Activated CD4-positive, alpha-beta T cell treated with anti-CD3 and anti-CD28 coated beads, Interleukin-2, amount 50 U/mL, for 4 hours (primary cell): Measurements from ENCODE around the gene SCFD2.

ENCODE experiments used
- DNase-seq, 2 experiments: peaks; one replicate each; pipeline ENCODE4 v3.0.0-alpha.2; 2020

The SCFD2 gene

DNA sequence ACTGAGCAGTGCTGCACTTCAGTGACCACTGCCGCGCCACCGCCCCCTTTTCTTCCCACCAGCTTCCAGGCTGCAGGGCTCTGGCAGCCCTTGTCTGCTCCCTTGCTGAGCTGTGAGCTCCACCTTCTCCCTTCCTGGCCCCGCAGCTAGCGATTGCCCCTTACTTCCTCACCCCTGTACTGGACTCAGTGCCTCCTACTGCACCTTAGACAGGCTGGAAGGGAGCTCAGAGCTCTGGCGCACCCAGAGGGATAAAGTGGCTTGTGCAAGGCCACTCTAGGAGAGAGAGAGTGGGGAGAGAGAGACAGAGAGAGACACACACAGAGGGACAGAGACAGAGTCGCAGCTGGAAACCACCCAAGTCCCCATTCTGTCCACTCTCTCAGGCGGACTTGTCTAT lies 497.7 kb downstream of the SCFD2 start:
- DNase-seq, result no peak

DNA sequence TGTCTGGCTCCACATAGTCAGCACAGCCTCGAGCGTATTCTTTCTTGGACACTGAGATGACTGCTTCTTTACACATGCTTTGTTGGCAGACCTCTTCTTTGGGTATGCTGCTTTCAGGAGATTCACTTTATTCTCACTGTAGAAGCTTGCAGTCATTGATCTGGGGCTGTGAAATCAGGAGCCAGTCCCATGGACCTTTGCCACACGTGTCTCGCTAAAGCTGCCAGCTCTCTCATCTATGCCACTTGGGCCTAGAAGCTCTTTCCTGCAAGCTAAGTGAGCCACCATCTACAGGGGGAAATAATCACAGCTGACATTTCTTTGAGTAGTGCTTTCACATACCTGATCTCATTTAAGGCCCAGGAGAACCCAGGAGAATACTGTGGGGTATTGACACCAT lies 498.7 kb downstream of the SCFD2 start:
- DNase-seq, result no peak

GRCh38 chr4:52866734-52867133 lies 499.1 kb downstream of the SCFD2 start:
- DNase-seq, result no peak

DNA sequence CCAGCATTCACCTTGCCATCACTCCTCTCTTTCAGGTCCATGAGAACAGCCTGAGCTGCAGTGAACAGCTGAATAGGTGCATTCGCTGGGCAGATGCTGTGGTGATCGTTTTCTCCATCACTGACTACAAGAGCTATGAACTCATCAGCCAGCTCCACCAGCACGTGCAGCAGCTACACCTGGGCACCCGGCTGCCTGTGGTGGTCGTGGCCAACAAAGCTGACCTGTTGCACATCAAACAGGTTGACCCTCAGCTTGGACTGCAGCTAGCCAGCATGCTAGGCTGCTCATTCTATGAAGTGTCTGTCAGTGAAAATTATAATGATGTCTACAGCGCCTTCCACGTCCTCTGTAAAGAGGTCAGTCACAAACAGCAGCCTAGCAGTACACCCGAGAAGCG lies 500.6 kb downstream of the SCFD2 start:
- DNase-seq, result no peak

DNA sequence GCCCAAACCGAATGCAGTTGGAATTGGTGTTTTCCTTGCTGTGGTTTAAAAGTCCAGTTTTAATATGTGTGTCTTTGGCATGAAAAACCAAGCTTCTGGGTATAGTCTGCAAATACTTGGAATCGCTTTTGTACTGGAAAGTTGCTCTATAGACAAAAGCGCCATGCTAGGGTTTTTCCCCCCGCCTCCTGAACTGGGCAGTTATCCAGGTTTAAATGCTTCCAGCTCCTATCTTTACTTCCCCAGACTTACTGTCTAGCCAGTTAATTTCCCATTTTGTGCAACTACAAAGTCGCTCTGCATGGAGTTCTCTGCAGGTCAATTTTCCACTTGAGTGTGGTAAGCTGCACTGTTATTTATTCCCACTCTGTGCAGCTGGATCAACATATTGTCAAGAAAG lies 501.1 kb downstream of the SCFD2 start:
- no peak for DNase-seq

DNA sequence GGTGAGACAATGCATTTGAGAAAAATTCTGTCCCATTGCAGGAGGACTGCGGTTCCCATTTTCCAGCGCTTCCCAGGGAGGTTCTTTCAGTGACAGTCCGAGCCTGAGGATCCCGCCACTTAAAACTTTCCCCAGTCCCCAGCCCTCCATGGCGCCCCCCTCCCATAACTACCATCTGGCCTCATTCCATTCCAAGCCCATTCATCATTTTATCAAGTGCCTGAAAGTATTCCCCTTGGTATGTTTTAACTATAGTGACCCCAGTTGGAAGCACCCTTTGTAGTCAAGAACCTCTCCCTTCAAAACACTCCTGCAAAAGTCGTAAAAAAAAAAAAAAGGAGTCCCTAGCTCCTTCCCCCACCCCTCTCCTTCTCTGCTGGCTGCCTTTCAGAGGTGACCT lies 502.5 kb downstream of the SCFD2 start:
- DNase-seq, result no peak

DNA sequence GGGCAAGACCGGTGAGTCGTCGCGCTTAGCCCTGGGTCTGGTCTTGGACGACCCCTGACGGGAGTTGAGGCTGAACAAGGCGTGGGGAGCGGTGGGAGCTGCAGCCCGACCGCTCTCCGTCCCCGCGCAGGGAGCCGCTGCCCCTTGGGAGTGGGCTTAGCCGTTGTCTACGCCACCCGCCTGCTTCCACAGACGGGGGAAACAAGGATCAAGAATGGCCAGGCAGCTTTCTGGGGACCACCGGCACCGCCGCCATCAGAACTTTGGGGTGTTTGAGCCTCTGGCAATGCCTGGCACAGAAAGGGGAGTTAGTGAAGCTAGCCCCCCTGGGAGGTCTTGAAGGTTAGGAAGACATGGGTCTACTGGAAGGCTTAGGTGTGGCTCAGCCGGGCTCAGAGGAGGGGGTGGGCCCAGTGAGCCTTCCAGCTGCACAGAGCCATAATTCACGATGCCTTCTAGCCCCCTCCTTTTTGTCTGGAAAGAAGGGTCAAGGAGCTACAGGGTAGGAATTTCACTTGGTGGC lies 503.2 kb downstream of the SCFD2 start:
- no peak for DNase-seq

GRCh38 chr4:52861879-52862616 lies 503.8 kb downstream of the SCFD2 start, which contains the start of gene RASL11B:
Gene RASL11B (plus strand): TSS chr4:52862317. CDS start chr4:52862508, 191 bp downstream.
- peak; percentile 73 to 78 for DNase-seq

- DNase-seq, result peak in 1 of 2 experiments; percentile 1
These were observed 504.6 kb downstream of the SCFD2 start for GRCh38 chr4:52861171-52861823.

DNA sequence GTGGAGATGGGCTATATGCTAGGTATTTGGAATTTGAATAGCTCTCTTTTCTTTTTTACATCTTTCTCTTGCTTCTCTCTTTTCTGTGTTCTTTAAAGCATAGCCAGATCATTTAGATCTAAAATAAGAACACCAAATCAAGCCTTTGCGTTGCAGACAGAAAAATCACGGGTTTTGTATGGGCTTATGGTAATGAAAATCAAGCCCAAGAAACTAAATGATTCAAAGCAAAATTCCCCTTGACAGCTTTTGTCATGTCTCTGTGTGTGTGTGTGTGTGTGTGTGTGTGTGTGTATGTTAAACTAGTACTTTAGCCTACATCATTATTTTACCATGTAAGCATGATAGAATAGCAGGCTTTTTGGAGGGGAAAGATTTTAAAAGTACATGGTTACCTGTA lies 505.5 kb downstream of the SCFD2 start:
- DNase-seq, result no peak

DNA sequence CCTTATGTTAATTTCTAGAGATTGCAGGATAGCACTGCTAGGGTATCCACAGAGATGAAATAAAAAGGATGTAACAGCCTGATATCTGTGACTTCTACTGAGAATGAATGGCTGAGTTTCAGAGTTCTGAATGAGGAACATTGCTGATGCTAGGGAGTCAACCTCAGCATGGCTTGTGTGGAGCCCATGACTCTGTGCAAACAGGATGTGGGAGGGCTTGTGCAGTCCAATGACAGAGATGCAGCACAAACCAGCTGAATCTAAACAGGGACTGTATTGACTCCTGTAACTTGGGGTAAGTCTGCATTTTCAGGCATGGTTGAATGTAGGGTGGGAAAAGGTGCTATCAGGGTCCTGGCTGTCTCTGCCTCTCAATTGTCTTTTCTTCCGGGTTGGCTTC lies 509.1 kb downstream of the SCFD2 start:
- no peak for DNase-seq

- DNase-seq, result no peak
These were observed 512.5 kb downstream of the SCFD2 start for GRCh38 chr4:52853351-52853750.

DNA sequence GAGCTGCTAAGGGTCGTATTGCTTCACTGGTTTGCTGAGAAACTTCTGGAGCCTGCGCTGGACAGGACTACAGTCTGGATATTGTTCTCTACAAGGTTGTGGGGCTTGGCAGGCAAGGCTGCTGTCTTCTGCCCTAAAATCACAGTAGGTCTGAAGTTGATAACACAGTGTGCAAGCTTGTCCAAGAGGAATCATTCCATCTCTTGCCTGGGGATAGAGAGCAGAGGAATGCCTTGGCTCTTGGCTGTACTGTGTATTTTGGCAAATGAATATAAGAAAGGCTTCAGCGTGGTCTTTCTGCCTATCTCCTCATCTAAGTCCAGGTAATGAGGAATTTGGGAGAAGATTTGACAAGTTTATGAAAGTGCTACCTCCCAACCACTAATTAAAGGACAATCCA lies 513.1 kb downstream of the SCFD2 start:
- no peak for DNase-seq

GRCh38 chr4:52852041-52852440 lies 513.8 kb downstream of the SCFD2 start:
- no peak for DNase-seq

DNA sequence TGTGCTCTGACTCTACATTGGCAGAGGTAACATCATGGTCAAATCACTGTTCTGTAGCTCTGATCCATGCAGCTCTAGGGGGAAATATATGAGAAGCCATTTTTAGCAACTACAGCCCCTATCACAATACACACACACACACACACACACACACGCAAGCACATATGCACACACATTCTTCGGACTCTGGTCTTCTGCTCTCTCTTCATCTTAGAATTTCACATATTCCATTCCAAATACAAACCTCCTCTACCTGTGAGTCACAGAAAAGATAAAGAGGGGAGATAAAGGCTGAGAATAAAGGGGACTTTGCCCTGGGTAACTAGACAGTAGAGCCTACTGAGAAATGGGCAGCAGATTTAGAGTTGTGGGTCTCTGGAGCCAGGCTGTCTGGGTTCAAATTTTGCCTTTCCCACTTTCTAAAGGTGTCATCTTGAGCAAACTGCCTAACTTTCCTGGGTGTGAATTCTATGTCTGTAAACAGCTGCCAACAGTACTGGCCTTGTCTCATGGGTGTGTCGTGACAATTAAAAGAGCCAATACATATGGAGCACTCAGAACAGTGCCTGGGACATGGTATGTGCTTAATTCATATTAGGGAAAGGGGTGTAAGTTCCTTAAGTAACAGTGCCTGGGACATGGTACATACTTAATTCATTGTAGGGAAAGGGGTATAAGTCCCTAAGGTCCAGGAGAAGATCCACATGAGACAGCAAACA lies 515.3 kb downstream of the SCFD2 start:
- DNase-seq, result no peak

- no peak for DNase-seq
These were observed 517.6 kb downstream of the SCFD2 start for GRCh38 chr4:52848254-52848653.

DNA sequence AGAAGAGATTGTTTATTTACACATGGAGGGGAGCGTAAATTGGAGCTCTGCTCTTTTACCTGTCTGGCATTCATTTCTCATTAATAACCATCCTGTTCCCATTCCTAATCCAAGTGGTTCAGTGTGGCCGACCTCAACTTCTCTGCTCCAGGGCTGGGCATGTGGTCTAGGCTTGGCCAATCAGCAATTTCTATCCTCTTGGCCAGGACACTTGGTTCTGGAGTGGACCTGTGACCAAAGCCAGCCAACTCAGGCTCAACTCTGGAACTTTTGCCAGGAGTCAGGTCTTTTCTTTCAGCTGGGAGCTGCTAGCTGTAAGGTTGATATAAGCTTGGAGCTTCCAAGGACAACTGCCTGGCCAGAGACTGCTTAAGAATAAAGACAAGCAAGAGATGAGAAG lies 519.4 kb downstream of the SCFD2 start:
- DNase-seq, result no peak

DNA sequence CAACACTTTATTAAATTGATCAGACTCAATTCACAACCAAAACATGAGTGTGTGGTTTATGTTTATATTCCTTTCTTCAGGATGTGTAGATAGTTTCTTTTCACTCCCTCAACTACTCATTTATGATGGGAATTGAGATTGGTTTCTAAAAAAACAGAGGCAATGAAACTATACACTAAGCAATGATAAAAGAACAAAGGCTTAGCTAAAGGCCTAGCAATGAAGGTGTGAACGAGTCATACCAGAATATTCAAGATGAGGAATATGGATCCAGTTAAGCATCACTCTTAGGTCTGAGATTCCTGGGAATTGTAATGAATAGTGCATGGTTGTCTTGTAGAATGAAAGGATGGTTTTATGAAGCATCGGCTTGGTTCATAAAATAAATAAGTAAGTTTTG lies 521.3 kb downstream of the SCFD2 start:
- DNase-seq, result no peak

- no peak for DNase-seq
These were observed 521.9 kb downstream of the SCFD2 start for GRCh38 chr4:52843958-52844357.

GRCh38 chr4:52843351-52843750 lies 522.5 kb downstream of the SCFD2 start:
- no peak for DNase-seq

GRCh38 chr4:52842792-52843191 lies 523.1 kb downstream of the SCFD2 start:
- DNase-seq, result no peak

- DNase-seq, result no peak
These were observed 524.0 kb downstream of the SCFD2 start for GRCh38 chr4:52841682-52842456.
